Neutrophil (primary cell): Measurements from ENCODE around the gene TUFM.
A peak's percentile ranks its signal among the peaks of the same experiment; 100 is the strongest.

ENCODE experiments used
- H3K27ac ChIP-seq: fragments of 200-600 bp; sonication (generic); 2 replicates; pipeline ENCODE4 v1.5.1; 2016; ENCODE audit warnings: mild to moderate bottlenecking, moderate library complexity
- H3K27me3 ChIP-seq: fragments of 200-600 bp; sonication (generic); 2 replicates; pipeline ENCODE4 v1.6.0; 2016; ENCODE audit warnings: mild to moderate bottlenecking
- H3K36me3 ChIP-seq: fragments of 200-600 bp; sonication (generic); 2 replicates; pipeline ENCODE4 v1.5.1; 2017
- H3K4me1 ChIP-seq, 2 experiments: fragments of 200-600 bp in 1 of 2; sonication (generic) in 1 of 2; 1 replicate in 1 of 2; 2 replicates in 1 of 2; pipeline versions ENCODE4 v1.5.1 to v1.6.1; 2013 to 2016; ENCODE audit warnings: low read depth in 1 of 2, low read length in 1 of 2, mild to moderate bottlenecking in 1 of 2, moderate library complexity in 1 of 2; ENCODE audit not compliant: control insufficient read depth in 1 of 2, insufficient read depth in 1 of 2
- H3K4me3 ChIP-seq, 2 experiments: fragments of 200-600 bp in 1 of 2; sonication (generic) in 1 of 2; 1 replicate in 1 of 2; 2 replicates in 1 of 2; pipeline ENCODE4 v1.5.1; 2013 to 2016; ENCODE audit warnings: low read depth in 1 of 2, low read length in 1 of 2, mild to moderate bottlenecking in 1 of 2, moderate library complexity in 1 of 2
- H3K9me3 ChIP-seq: fragments of 200-600 bp; sonication (generic); 2 replicates; pipeline ENCODE4 v1.5.1; 2016
- CTCF ChIP-seq: fragments of 200-600 bp; sonication (generic); IDR thresholded peaks from 2 replicates; pipeline ENCODE4 v1.5.1; 2016; ENCODE audit warnings: antibody characterized with exemption

Gene TUFM

DNA sequence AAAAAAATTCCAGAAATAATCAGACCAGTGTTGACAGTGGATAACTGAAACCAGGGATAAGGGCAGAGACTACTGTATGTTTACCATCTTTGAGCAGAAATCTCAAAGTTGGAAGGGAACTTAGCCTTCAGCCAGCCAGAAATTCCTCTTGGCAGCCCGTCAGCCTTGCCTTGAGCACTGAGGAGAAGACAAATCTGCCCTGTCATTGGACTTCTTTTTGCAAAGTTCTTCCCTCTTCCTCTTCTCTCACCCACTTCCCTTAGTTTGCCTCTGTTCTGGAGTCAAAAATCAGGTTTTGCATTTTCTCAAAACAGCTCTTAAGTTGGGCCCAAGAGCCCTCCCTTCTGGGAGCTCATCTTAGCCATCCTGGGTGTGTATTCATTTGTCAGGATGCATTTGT is 6.2 kb downstream of the TUFM start:
- H3K27me3 ChIP-seq, result no peaks in the 10 kb centered on the region
- no peak for TF ChIP-seq CTCF
- peak overlapping the region; percentile 54 for H3K27ac ChIP-seq
- peaks cover 73% of the 10 kb centered on the region for H3K36me3 ChIP-seq
- H3K4me3 ChIP-seq, result no peak overlapping the region
- H3K4me1 ChIP-seq, result no peaks in the 10 kb centered on the region
- no peaks in the 10 kb centered on the region for H3K9me3 ChIP-seq

DNA sequence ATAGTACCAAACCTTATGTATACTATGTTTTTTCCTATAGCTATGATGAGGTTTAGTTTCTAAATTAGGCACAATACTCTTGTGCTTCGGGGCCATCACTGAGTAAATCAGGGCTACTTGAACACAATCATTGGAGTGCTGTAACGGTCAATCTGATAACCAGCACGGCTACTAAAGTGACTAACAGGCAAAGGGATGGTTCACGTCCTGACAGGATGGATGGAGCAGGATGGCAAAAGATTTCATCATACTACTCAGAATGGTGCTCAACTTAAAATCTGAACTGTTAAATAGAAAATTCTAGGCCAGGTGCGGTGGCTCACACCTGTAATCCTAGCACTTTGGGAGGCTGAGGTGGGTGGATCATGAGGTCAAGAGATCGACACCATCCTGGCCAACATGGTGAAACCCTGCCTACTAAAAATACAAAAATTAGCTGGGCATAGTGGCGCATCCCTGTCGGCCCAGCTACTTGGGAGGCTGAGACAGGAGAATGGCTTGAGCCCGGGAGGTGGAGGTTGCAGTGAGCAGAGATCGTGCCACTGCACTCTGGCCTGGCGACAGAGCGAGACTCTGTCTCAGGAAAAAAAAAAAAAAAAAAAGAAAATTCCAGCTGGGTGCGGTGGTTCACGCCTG is 7.0 kb downstream of the TUFM start:
- H3K27ac ChIP-seq, result no peak overlapping the region
- H3K9me3 ChIP-seq, result no peaks in the 10 kb centered on the region
- H3K36me3 ChIP-seq, result peaks cover 73% of the 10 kb centered on the region
- no peaks in the 10 kb centered on the region for H3K27me3 ChIP-seq
- TF ChIP-seq CTCF, result no peak
- no peaks in the 10 kb centered on the region for H3K4me1 ChIP-seq
- H3K4me3 ChIP-seq, result no peak overlapping the region

- peaks cover 73% of the 10 kb centered on the region for H3K36me3 ChIP-seq
- TF ChIP-seq CTCF, result no peak
- H3K9me3 ChIP-seq, result no peaks in the 10 kb centered on the region
- no peak overlapping the region for H3K4me3 ChIP-seq
- no peaks in the 10 kb centered on the region for H3K4me1 ChIP-seq
- H3K27ac ChIP-seq, result no peak overlapping the region
- no peaks in the 10 kb centered on the region for H3K27me3 ChIP-seq
Observed at GRCh38 chr16:28838558-28838918, 7.6 kb downstream of the TUFM start.

GRCh38 chr16:28837672-28838557 is 8.2 kb downstream of the TUFM start:
- TF ChIP-seq CTCF, result no peak
- Histone ChIP-seq H3K9me3 (no peaks in the 10 kb centered on the region), H3K4me3 (no peak overlapping the region), H3K27me3 (no peaks in the 10 kb centered on the region), H3K27ac (no peak overlapping the region), H3K4me1 (no peaks in the 10 kb centered on the region), H3K36me3 (peaks cover 73% of the 10 kb centered on the region)

GRCh38 chr16:28836761-28837064 is 9.4 kb downstream of the TUFM start:
- Histone ChIP-seq H3K27ac (no peak overlapping the region), H3K9me3 (no peaks in the 10 kb centered on the region), H3K4me3 (no peak overlapping the region), H3K27me3 (no peaks in the 10 kb centered on the region), H3K4me1 (no peaks in the 10 kb centered on the region), H3K36me3 (peaks cover 73% of the 10 kb centered on the region)
- TF ChIP-seq CTCF, result no peak
